HTR-8/SVneo (cell line): Measurements from ENCODE around the gene NET1.
"Not testable (repeated sequence)": the region's sequence is repeated elsewhere in the genome, so short reads cannot be mapped to it uniquely, and the experiment has no call there.

Source experiments
- DNase-seq: peaks from one replicate; pipeline ENCODE4 v3.0.0; 2011; ENCODE audit warnings: low spot score, mixed read lengths; ENCODE audit not compliant: insufficient read length
- FAIRE-seq: peaks from 2 replicates; lab custom pipeline; 2011; peaks lifted over from hg19 to GRCh38; lab: Jason Lieb, UNC

Gene NET1

GRCh38 chr10:5396556-5397300 is 15.6 kb upstream of the NET1 start:
- no peak for FAIRE-seq
- no peak for DNase-seq

DNA sequence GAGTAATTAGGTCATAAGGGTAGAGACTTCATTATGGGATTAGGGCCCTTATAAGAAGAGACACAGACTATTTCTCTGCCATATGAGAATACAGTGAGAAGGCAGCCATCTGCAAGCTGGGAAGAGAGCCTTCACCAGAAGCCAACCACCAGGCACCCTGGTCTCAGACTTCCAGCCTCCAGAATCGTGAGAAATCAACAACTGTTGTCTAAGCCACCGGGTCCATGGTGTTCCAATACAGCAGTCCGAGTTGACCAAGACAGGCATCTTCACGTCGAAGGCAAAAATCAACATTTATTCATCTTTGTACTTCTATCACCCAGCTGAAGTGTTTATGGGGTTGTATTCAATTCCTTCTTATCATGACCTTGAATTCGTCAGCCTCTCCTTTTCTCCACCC is 13.0 kb upstream of the NET1 start:
- DNase-seq (no peak), FAIRE-seq (no peak)

GRCh38 chr10:5400468-5401240 is 11.7 kb upstream of the NET1 start:
- FAIRE-seq (no peak), DNase-seq (no peak)

- FAIRE-seq (no peak), DNase-seq (no peak)
These were observed 9.6 kb upstream of the NET1 start for GRCh38 chr10:5402798-5403197.

DNA sequence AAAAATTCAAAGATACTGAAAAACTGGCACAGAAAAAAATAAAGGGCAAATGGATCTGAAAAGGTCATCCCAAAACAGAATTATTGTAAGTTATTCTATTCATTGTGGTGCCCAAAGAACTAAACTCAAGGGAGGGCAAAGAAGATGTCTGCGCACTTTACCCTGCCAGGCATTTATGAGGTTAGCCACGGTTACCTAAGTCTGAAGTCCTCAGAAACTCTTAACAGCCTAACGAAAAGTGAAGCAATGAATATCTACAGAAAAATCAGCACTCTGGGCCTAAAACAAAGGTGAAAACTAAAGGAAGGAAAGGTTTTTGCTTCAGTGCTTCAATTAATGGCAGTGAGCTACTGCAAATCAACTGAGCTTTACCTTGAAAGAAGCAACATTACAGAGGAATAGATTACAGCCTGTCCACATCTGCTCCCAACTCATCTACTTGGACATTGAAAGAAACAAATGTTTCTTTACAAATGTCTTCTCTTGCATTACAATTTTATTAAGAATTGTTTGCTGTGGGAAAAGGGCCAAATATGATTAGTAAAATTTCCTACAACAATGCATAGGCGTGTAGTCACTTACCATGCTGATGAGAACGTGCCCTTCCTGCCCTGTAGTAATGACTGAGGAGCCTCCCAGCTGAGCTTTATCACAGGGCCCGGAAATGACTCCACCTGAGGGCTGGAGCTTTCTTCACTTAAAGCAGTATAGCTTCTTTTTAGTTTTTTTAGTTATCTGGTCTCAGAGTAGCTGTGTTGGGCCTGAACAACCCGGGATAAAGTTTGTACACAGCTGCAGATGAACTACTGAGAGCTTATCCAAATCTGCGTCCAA is 7.9 kb upstream of the NET1 start, which contains the start of gene TUBAL3:
TSS of gene TUBAL3 (minus strand) at position 621 of the 834 bp plus-strand sequence. CDS start at position 585, 36 bp downstream.
- no peak for DNase-seq

DNA sequence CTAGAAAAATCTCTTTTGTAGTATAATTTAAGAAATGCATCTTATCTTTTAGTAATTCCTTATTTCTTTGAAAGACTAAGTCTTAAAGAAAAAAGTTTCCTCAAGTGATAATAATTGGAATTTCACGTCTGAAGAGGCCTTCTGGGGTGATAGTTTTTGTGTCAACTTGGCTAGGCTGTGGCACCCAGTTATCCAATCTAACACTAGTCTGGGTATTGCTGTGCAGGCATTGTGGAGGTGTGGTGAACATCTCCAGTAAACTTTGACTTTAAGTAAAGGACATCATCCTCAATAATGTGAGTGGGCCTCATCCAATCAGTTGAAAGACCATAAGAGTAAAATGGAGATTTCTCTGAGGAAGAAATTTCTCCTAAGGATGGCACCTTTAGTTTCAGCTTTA is 5.4 kb upstream of the NET1 start:
- DNase-seq, result no peak
- no peak for FAIRE-seq

More for the DNA sequence above, 7.9 kb upstream of the NET1 start, which contains the start of gene TUBAL3:
- no peak for FAIRE-seq

DNA sequence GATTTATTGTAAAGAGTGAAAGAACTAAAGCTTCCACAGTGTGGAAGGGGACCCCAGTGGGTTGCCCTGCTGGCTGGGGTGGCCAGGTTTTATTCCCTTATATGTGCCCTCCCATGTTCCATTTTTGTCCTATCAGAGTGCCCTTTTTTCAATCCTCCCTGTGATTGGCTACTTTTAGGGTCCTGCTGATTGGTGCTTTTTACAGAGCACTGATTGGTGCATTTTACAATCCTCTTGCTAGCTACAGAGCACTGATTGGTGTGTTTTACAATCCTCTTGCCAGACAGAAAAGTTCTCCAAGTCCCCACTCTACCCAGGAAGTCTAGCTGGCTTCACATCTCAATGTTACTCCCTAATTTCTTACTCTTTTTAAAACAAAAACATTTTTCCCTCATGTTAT is 1.6 kb upstream of the NET1 start:
- not testable (repeated sequence) for DNase-seq, FAIRE-seq

- no peak for DNase-seq
These were observed 448 bp upstream of the NET1 start for GRCh38 chr10:5411941-5412276.

GRCh38 chr10:5413012-5413938 is 918 bp downstream of the NET1 start:
- FAIRE-seq (no peak), DNase-seq (peak; percentile 33)

More at GRCh38 chr10:5411941-5412276, 448 bp upstream of the NET1 start:
- FAIRE-seq, result no peak

GRCh38 chr10:5416981-5417380 is 4.6 kb downstream of the NET1 start:
- FAIRE-seq (no peak), DNase-seq (no peak)

DNA sequence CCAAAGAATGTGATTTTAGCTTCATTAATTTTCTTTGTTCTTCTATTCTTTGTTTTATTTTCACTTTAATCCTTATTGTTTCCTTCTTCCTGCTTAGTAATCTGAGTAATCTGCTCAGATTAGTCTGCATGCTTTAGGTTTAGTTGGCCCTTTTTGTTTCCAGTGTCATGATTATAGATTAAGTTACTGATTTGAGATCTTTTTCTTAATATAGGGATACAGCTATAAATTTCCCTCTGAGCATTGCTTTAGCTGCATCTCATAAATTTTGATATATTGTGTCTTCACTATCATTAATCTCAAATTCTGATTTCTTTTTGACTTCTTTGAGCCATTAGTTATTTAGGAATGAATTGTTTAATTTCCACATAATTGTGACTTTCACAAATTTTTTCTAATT is 6.2 kb downstream of the NET1 start:
- FAIRE-seq (no peak), DNase-seq (no peak)

DNA sequence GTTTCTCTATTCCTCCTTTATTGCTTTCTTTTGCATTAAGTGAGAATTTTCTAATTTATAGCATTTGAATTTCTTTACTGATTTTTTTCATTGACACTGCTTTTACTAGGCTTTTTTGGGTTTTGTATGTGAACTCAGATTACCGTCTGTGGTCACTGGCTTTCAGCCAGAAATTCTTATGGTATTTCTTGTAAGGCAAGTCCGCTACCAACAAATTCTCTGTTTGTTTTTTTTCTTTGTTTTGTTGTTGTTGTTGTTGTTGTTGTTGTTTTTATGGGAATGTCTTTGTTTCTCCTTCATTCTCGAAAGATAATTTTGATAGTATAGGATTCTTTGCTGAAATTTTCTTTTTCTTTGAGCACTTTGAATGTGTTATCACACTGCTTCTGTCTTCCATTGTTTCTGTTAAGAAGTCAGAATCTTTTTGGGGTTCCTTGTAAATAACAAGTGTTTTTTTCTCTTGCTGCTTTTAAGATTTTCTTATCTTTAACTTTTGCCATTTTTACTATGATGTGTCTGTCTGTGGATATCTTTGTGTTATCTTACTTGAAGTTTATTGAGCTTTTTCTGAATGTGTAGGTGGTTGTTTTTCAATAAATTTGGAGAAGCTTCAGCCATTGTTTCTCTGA is 7.2 kb downstream of the NET1 start:
- no peak for FAIRE-seq

GRCh38 chr10:5423771-5424170 is 11.4 kb downstream of the NET1 start:
- DNase-seq (no peak), FAIRE-seq (no peak)

More for the DNA sequence above, 7.2 kb downstream of the NET1 start:
- DNase-seq, result no peak

GRCh38 chr10:5424751-5425150 is 12.4 kb downstream of the NET1 start:
- FAIRE-seq (no peak), DNase-seq (no peak)

- FAIRE-seq, result no peak
- no peak for DNase-seq
These were observed 15.8 kb downstream of the NET1 start for GRCh38 chr10:5428133-5428532.

- FAIRE-seq (no peak), DNase-seq (no peak)
These were observed 20.8 kb downstream of the NET1 start for GRCh38 chr10:5433182-5433581.

DNA sequence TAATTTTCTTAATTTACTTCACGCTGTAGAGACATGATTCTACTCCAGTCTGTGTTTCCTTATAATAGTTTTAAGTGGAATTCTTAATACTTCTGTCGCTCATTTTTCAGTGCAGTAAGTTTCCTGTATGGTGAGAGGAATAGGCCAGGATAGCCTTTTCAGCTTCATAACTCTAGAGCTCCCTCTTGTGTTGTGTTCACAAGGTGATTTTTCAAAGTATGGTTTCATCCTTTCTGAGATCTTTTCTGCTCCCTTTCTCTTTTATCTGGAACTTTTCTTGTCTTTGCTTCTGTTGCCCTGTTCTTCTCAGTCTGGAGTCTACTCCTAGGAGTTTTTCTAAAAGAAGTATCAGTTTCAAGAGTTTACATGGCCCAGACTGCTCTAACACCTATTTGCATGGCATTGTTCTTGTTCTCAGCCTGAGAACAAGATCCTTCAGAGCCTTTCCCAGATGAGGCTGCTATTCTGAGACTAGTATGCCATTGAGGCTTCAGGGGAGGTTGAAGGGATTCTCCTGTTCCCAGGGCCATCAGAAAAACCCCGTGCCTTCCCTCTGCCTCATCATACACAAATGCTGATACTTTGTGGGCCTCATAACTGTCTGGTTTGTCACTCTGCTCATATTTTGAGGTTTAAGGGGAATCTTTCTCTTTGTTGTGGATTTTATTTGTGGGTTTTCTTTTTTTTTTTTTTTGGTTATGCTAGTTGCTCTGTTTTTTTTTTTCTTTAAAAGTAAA is 21.8 kb downstream of the NET1 start:
- DNase-seq, result peak; percentile 19
- no peak for FAIRE-seq

GRCh38 chr10:5435328-5435727 is 23.0 kb downstream of the NET1 start:
- FAIRE-seq, result no peak
- no peak for DNase-seq
